Right lobe of liver (tissue), 4 donors: Measurements from ENCODE around the gene SLITRK5.

Experiments
- CTCF ChIP-seq, 4 donors: fragments of 200-600 bp in 3 of 4; fragments of 450-650 bp in 1 of 4; IDR thresholded peaks; one replicate each; pipeline versions ENCODE4 v1.5.1 to v1.8.0; 2016 to 2022; ENCODE audit warnings: antibody characterized with exemption in 4 of 4, mild to moderate bottlenecking in 2 of 4
- POLR2A ChIP-seq: fragments of 450-650 bp; IDR thresholded peaks from one replicate; pipeline ENCODE4 v1.6.1; 2017; ENCODE audit warnings: antibody characterized with exemption, mild to moderate bottlenecking
- donor health status: DM: no; HTN: no; CAD: no.
- donor health status: DM: no; HTN: no; CAD: no.
- donor health status: DM: no; HTN: yes; CAD: no.

- TF ChIP-seq CTCF (IDR thresholded peaks at IDR 0.05) (no peak), POLR2A (no peak)
Observed at GRCh38 chr13:87676254-87677042, 5.3 kb downstream of the SLITRK5 start.
